GM18870 (cell line): Measurements from ENCODE around the gene MRPL48.
"Not testable (repeated sequence)": the region's sequence is repeated elsewhere in the genome, so short reads cannot be mapped to it uniquely, and the experiment has no call there.

ENCODE experiments used
- ATAC-seq: cut with Tn5 transposase; IDR thresholded peaks from one replicate; pipeline ENCODE4 v1.9.1; 2021; ENCODE audit warnings: moderate library complexity; ENCODE audit not compliant: unreplicated experiment

MRPL48 gene

GRCh38 chr11:73770811-73771210, 16.9 kb upstream of the MRPL48 start:
- not testable (repeated sequence) for ATAC-seq

GRCh38 chr11:73779084-73779902, 8.4 kb upstream of the MRPL48 start:
- ATAC-seq = peak; percentile 84

GRCh38 chr11:73781303-73781702, 6.4 kb upstream of the MRPL48 start:
- no peak for ATAC-seq

- ATAC-seq = no peak
Measured at GRCh38 chr11:73783483-73784020, 4.1 kb upstream of the MRPL48 start.

GRCh38 chr11:73784080-73784634, 3.5 kb upstream of the MRPL48 start:
- ATAC-seq = no peak

- no peak for ATAC-seq
Measured at GRCh38 chr11:73784734-73785133, 2.9 kb upstream of the MRPL48 start.

- not testable (repeated sequence) for ATAC-seq
Measured at GRCh38 chr11:73785467-73785866, 2.2 kb upstream of the MRPL48 start.

- ATAC-seq = no peak
Measured at GRCh38 chr11:73787051-73787642, 527 bp upstream of the MRPL48 start.

- no peak for ATAC-seq
Measured at GRCh38 chr11:73789279-73789670, 1.6 kb downstream of the MRPL48 start.

GRCh38 chr11:73792584-73792983, 4.9 kb downstream of the MRPL48 start:
- ATAC-seq = no peak

- ATAC-seq = no peak
Measured at GRCh38 chr11:73795925-73796632, 8.4 kb downstream of the MRPL48 start.

GRCh38 chr11:73797457-73797856, 9.8 kb downstream of the MRPL48 start:
- ATAC-seq = no peak

GRCh38 chr11:73800276-73800806, 12.7 kb downstream of the MRPL48 start:
- ATAC-seq = no peak

GRCh38 chr11:73801136-73801535, 13.5 kb downstream of the MRPL48 start:
- ATAC-seq = no peak

- ATAC-seq = no peak
Measured at GRCh38 chr11:73804712-73805111, 17.0 kb downstream of the MRPL48 start.

- ATAC-seq = no peak
Measured at GRCh38 chr11:73808052-73808451, 20.4 kb downstream of the MRPL48 start.

GRCh38 chr11:73810637-73811036, 23.0 kb downstream of the MRPL48 start:
- no peak for ATAC-seq

GRCh38 chr11:73812234-73812633, 24.6 kb downstream of the MRPL48 start:
- no peak for ATAC-seq

- ATAC-seq = no peak
Measured at GRCh38 chr11:73814812-73815211, 27.1 kb downstream of the MRPL48 start.

- no peak for ATAC-seq
Measured at GRCh38 chr11:73818846-73819245, 31.2 kb downstream of the MRPL48 start.

- ATAC-seq = no peak
Measured at GRCh38 chr11:73830261-73830660, 42.6 kb downstream of the MRPL48 start.
